Measurements from ENCODE around the gene TPD52L2. TPM values are rescaled to one million over a fixed set of nuclear protein-coding genes. Genes with fewer than 3 reads are reported as not detected.

Gene TPD52L2
- total RNA-seq, 2 experiments from 2014 or later = 37.9 to 39.5 TPM

DNA sequence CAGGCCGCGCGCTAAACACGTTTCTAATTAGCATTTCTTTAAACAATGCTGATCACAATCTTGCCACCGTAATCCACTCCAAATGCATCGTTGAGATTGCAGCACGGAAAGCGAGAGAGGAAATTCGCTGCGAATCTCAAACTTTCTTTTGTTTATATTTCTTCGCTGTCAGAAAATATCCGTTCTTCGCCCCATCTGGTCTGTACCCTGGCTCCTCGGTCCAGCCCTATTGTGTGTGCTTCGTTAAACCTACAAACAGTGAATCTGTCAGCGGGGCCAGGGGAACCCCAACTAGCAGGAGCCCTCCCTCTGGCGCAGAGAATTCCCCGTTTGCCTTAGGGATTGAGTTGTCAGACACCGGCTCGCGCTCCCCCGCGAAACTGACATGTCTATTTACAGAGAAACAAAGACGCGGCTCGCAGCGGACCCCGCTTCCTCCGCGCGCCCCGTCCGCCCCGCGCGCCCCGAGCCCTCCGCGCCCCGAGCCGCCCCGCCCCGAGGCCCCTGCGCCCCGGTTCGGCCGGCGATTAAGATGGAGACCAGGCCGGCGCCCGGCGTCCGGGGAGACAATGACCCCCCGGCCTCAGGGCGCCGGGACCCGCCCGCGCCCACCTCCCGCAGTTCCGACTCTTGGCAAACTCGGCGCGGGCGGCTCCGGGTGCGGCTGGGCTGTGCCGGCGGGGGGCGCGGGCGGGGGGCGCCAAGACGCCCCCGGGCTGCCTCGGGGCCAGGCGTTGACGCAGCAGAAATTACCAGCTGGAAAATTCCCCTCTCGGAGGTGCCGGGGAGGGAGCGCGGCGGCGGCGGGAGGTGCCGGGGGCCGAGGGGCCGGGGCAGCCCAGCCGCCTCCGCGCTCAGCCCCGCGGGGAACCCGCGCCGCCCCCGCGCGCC is 34.9 kb upstream of the TPD52L2 start:
- peaks cover 6% of the 10 kb centered on the region for H3K4me1 Mint-ChIP-seq
- H3K9me3 Mint-ChIP-seq = no peaks in the 10 kb centered on the region
- POLR2A ChIA-PET = no interaction called here
- DNase-seq (no peak), ATAC-seq (ENCODE audit: low read depth) (no peak)
- no peak overlapping the region for H3K27ac Mint-ChIP-seq
- peak overlapping the region; percentile 83 for H3K4me3 Mint-ChIP-seq
- H3K36me3 Mint-ChIP-seq = peaks cover 1% of the 10 kb centered on the region
- H3K27me3 Mint-ChIP-seq = peaks cover 50% of the 10 kb centered on the region

DNA sequence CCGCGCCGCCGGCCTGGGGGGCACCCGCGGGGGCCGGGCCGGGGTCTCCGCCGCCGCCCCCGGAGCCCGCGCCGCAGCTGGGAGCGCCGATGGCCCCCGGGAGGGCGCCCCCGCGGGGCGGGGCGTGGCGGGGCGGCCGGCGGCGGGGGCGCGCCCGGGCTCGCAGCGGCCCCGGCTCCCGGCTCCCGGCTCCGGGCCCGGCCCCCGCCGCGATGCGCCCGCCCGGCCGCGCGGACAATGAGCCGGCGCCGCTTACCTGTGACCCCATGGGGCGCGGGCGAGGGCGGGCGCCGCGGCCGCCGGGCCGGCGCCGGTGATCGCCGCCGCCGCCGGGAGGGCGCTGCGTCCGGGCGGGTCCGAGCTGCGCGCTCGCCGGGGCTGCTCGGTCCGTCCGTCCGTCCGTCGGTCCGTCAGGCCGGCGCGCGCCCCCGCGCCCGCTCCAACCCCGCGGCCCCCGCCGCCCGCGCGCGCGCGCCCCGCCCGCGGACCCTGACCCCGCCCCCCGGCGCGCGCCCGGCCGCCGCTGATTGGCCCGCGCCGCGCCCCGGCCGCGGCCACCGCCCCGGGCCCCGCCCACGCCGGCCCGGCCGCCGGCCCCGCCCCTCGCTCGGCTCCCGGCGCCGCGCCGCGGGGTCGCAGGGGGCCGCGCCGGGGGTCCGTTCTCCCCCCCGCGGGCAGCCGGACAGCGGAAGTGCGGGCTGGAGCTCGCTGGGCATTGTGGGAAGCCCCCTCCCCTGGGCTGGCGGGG is 34.1 kb upstream of the TPD52L2 start, which contains the start of gene ZBTB46:
TSS of gene ZBTB46 (minus strand) at position 424 of the 748 bp plus-strand sequence. CDS start 40,507 bp downstream, outside the sequence.
- Mint-ChIP-seq H3K36me3 (peaks cover 1% of the 10 kb centered on the region), H3K4me3 (peak within 1 kb of the TSS; percentile 83), H3K27me3 (peaks cover 43% of the 10 kb centered on the region), H3K27ac (no peak within 1 kb of the TSS), H3K9me3 (no peaks in the 10 kb centered on the region), H3K4me1 (peaks cover 6% of the 10 kb centered on the region)
- DNase-seq = peak; percentile 77
- POLR2A ChIA-PET = no interaction called here
- peak; percentile 61 for ATAC-seq (ENCODE audit: low read depth)

DNA sequence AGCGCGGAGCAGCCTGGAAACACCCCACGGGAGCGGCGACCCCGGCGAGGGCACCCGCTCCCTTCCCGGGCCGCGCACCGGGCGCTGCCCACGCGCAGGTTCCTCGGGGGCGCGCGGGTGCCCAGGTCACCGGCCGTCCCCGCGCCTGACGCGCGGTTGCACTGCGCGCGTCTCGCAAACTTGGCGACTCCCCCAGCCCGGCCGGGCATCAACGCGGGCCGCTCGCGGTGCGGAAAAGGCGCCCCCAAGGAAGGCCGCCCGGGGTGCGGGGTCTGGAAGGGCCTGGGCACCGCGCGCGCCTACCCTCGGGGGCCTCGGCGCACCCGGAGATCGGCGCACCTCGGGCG is 33.5 kb upstream of the TPD52L2 start:
- Mint-ChIP-seq H3K36me3 (peaks cover 1% of the 10 kb centered on the region), H3K27me3 (peaks cover 41% of the 10 kb centered on the region), H3K9me3 (no peaks in the 10 kb centered on the region), H3K27ac (no peak overlapping the region), H3K4me3 (no peak overlapping the region), H3K4me1 (peaks cover 6% of the 10 kb centered on the region)
- POLR2A ChIA-PET = no interaction called here
- DNase-seq (no peak), ATAC-seq (ENCODE audit: low read depth) (no peak)

DNA sequence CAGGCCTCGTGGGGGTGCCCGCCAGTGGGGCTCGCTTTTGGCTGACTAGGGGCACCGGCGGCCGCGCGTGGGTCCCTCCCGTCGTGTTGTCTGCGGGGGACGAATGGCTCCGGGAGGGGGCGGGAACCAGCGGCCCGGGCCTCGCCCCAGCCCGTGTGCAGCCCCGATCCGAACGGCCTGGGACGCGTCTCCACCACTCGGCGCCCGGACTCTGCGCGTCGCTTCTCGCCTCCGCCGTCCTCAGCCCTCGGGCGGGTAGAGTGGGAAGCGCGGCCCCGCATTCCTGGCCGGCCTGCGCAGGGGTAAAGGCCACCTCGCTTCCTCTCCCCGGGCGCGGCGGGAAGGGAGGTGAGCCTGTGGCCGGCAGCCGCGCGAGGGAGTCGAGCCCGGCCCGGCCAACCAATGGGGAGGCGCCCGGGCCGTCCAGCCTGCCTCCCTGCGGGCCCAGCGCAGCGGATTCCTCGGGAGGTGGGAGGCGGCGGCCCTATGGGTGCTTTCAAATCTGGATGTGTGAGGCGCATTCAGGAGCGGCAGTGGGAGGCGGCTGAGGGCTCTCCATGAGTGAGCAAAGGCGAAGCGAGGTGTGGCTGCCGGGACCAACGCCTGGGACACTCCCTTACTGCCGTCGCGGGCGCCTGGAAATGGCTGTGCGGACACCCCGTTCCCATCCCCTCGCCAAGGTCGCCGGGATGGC is 32.9 kb upstream of the TPD52L2 start:
- Mint-ChIP-seq H3K4me1 (peaks cover 6% of the 10 kb centered on the region), H3K27ac (no peak overlapping the region), H3K36me3 (peaks cover 1% of the 10 kb centered on the region), H3K9me3 (no peaks in the 10 kb centered on the region), H3K4me3 (peak overlapping the region; percentile 28), H3K27me3 (peaks cover 39% of the 10 kb centered on the region)
- POLR2A ChIA-PET = no interaction called here
- ATAC-seq (ENCODE audit: low read depth) = no peak
- no peak for DNase-seq

DNA sequence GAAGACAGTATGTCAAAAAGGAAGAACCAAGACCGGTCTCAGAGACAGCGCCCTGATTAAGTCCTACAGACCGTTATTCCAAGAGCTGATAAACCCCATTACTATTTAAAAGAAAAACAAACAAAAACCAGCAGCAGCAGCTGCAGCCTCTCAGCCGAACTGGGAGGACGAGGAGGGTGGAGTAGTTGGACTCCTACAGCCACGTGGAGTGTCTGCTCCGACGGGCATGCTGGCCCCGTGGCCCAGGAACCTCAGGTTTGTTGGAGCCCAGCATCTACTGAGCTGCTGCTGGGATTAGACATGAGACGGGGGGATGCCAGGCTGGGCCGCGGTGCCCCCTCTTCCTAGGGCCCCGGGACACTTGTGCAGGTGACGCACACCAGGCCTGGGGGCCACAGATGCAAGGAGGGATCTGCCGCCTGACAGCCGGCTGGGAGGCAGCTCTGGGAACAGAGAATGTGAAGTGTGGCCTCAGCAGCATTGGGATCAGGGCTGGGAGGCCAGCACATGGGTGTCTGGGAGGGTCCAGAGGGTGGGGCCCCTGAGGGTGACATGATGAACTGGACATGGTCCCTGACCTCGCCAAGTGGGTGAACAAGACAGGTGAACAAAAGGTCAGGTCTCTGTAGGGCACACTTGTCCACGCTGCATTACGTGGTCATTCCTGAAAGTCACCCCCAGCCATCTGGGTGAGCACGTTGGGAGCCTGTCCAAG is 31.1 kb upstream of the TPD52L2 start:
- Mint-ChIP-seq H3K9me3 (no peaks in the 10 kb centered on the region), H3K27me3 (peaks cover 34% of the 10 kb centered on the region), H3K4me3 (no peak overlapping the region), H3K36me3 (peaks cover 1% of the 10 kb centered on the region), H3K4me1 (peaks cover 11% of the 10 kb centered on the region), H3K27ac (no peak overlapping the region)
- no peak for DNase-seq
- POLR2A ChIA-PET = interaction anchor here (1.2 kb wide), 1 partner anchor 22 kb away, joined by 3 read pairs; no protein-coding TSS in a partner anchor
- no peak for ATAC-seq (ENCODE audit: low read depth)

DNA sequence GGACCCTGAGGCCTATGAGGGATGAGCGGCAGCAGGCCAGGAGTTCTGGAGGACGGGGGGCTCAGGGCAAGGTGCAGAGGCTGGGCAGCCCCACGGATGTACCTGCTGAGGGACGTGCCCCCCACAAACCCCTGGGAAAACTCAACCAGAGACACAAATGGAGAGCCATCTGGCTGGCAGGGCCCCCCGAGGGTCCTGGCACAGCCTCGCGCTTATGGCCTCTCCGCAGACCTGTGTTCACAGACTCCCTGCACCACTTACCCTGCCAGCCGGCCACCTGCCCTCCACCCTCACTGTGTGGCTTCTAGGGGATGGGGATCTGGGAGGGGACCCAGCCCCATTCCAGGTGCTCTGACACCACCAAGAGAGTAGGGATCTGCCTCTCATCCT is 30.6 kb upstream of the TPD52L2 start:
- DNase-seq (no peak), ATAC-seq (ENCODE audit: low read depth) (no peak)
- H3K27me3 Mint-ChIP-seq = peaks cover 33% of the 10 kb centered on the region
- POLR2A ChIA-PET = no interaction called here
- peaks cover 11% of the 10 kb centered on the region for H3K4me1 Mint-ChIP-seq
- no peak overlapping the region for H3K27ac Mint-ChIP-seq
- H3K9me3 Mint-ChIP-seq = no peaks in the 10 kb centered on the region
- H3K36me3 Mint-ChIP-seq = peaks cover 1% of the 10 kb centered on the region
- H3K4me3 Mint-ChIP-seq = no peak overlapping the region

DNA sequence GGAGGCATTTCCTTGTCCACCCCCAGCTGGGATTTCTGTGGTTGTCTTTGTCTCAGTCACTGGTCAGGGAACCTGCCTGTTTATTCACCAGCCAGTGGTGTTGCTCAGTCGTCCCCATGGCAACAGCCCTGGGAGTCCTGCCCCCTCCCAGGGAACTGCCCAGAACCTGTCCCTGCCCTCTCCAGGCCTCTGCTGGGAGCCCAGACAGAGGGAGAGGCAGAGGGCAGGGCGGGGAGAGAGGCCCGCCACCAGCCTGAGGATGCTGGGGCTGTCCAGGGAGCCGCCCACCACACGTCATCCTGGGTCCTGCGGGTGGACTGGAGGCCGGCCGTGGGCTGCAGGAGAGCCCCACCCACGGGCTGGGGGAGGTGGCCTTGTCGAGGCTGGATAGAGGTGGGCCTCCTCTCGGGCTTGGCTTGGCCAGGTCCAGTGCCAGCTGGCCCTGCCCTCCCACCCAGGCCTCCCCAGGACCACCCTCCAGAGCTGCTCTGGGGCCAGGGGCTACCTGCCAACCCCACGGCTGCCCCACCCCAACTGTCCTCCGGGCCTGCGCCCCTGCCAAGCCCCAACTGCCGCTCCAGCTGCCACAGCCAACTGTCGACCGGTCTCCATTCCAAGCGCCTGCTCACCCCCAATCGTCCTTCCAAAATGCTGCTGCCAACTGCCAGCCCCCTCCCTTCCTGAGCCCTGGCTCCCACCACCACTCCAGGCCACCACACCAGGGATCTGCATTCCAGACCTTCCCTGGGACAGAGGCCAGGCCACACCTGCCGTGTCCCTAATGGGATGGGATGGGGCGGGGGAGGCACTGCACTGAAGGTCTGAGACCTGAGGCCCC is 29.8 kb upstream of the TPD52L2 start:
- no peak overlapping the region for H3K4me3 Mint-ChIP-seq
- no peak overlapping the region for H3K27ac Mint-ChIP-seq
- H3K9me3 Mint-ChIP-seq = no peaks in the 10 kb centered on the region
- H3K36me3 Mint-ChIP-seq = no peaks in the 10 kb centered on the region
- no peak for DNase-seq
- H3K27me3 Mint-ChIP-seq = peaks cover 27% of the 10 kb centered on the region
- H3K4me1 Mint-ChIP-seq = peaks cover 5% of the 10 kb centered on the region
- no peak for ATAC-seq (ENCODE audit: low read depth)
- POLR2A ChIA-PET = no interaction called here

DNA sequence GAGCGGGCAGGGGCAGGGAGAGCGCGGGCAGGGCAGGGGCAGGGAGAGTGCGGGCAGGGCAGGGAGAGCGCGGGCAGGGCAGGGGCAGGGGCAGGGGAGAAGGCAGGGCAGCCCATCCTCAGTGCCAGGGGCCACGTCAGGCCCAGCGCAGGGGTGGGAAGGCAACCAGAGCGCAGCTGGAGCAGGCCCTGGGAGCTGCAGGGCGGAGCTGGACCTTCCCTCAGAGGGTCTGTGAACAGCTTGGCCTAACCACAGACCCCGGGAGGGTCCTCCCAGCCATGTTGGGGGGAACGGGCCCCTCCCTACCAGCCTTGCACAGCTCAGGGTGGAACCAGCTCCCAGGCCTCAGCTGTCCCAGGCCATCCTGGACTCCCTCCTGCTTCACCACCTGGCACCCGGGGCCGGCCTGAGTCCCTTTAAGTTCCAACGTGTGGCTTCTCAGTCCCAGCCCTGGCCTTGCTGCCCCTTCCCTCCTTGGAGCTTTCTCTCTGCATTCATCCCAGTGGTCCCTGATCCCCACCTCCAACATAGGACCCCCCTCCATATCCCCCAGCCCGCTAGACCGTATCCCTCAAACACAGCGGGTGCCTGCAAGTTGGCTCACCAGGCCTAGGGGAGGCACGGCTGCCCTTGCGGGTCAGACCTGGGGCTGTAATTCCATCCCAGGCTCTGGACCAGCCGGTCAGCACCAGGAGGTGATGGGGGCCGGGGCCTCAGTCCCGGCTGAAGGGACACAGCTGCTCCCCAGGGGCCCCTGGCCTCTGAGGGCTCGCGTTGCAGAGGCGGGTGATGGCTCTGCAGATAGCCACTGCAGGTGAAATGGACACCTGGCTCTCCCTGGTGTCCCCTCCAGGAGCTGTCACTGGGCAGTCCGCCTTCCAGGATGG is 28.4 kb upstream of the TPD52L2 start:
- Mint-ChIP-seq H3K27ac (no peak overlapping the region), H3K36me3 (no peaks in the 10 kb centered on the region), H3K4me1 (peaks cover 5% of the 10 kb centered on the region), H3K4me3 (no peak overlapping the region), H3K9me3 (no peaks in the 10 kb centered on the region), H3K27me3 (peaks cover 30% of the 10 kb centered on the region)
- ATAC-seq (ENCODE audit: low read depth) = no peak
- POLR2A ChIA-PET = no interaction called here
- DNase-seq = no peak

DNA sequence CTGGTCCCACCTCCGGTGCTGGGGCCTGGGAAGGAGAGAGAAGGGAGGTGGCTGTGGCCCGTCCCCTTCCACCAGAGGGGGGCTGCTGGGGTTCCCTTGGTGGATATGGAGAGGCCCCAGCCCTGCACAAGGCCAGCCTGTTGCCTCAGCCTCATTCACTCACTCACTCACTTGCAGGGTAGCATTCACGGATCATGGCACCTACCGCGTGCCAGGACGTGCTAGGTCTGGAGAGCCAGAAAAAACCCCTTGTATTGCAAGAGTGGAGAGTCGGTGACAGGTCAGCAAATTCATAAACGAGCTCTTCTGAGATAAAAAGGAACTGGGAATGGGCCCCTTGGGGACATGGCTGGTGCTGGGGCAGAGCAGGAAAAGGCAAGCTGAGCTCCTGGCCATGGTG is 27.6 kb upstream of the TPD52L2 start:
- ATAC-seq (ENCODE audit: low read depth) (no peak), DNase-seq (no peak)
- Mint-ChIP-seq H3K27ac (no peak overlapping the region), H3K36me3 (no peaks in the 10 kb centered on the region), H3K4me3 (no peak overlapping the region), H3K27me3 (peaks cover 35% of the 10 kb centered on the region), H3K9me3 (no peaks in the 10 kb centered on the region), H3K4me1 (peaks cover 8% of the 10 kb centered on the region)
- POLR2A ChIA-PET = no interaction called here

DNA sequence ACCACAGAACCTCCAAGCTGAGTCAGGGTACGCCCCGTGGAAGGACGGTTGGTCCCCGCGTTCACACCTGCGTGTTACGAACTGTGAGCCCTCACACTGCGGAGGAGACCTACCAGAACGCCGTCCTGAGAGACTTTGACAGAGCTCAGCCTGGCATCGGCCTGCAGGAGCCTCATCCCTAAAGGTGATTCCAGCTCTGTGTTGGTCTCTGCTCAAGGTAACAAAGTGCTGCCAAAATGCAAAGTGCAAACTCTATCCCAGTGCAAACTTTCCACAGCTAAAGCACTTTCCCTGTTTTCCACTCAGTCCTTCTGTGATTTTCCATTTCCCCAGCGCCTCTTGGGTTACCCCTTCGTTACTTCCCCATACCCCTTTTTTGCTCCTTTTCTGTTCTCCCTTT is 25.4 kb upstream of the TPD52L2 start:
- no peak for DNase-seq
- ATAC-seq (ENCODE audit: low read depth) = no peak
- H3K27me3 Mint-ChIP-seq = peaks cover 38% of the 10 kb centered on the region
- H3K4me1 Mint-ChIP-seq = peaks cover 12% of the 10 kb centered on the region
- POLR2A ChIA-PET = no interaction called here
- no peaks in the 10 kb centered on the region for H3K36me3 Mint-ChIP-seq
- no peaks in the 10 kb centered on the region for H3K9me3 Mint-ChIP-seq
- H3K27ac Mint-ChIP-seq = no peak overlapping the region
- no peak overlapping the region for H3K4me3 Mint-ChIP-seq

DNA sequence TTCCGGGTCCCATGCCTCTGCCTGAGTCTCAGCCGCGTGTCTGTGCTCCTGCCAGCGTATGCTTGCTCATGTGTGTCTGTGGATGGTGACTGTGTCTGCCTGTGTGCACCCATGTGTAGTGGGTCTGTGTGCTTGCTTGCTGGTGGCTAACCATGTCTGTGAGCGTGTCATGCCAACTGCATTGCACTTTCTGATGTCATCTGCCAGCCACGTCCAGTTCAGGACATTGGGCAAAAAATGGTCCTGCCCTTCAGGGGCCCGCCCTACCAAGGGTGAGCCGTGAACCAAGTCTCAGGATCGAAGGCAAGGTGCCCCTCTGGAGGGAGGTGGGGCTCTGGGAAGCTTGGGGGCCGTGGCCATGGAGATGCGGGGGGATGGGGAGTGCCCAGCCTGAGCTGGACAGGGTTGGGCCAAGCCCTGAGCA is 24.7 kb upstream of the TPD52L2 start:
- Mint-ChIP-seq H3K36me3 (no peaks in the 10 kb centered on the region), H3K9me3 (no peaks in the 10 kb centered on the region), H3K27me3 (peaks cover 46% of the 10 kb centered on the region), H3K4me3 (no peak overlapping the region), H3K4me1 (peaks cover 13% of the 10 kb centered on the region), H3K27ac (no peak overlapping the region)
- POLR2A ChIA-PET = no interaction called here
- ATAC-seq (ENCODE audit: low read depth) (no peak), DNase-seq (no peak)

DNA sequence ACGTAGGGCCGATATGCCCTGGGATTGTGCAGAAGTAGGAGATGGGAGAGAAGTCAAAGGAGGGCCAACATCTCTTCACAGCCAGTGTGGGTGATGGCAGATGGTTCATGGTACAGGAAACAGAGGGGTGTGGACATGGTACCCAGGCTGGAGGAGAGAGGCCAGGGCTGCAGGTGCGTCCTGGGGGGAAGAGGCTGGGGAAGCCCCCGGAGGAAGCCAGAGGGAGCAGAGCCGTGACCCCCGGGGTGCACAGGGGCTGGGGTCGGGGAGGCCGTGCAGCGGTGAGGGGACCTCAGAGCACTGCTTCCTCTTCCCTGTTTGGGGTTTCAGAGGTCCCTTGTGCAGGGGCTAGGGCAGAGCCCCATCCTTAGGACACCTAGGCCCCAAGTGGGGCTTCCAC is 22.8 kb upstream of the TPD52L2 start:
- Mint-ChIP-seq H3K9me3 (no peaks in the 10 kb centered on the region), H3K36me3 (no peaks in the 10 kb centered on the region), H3K27me3 (peaks cover 53% of the 10 kb centered on the region), H3K27ac (no peak overlapping the region), H3K4me1 (peaks cover 15% of the 10 kb centered on the region), H3K4me3 (no peak overlapping the region)
- DNase-seq (no peak), ATAC-seq (ENCODE audit: low read depth) (no peak)
- POLR2A ChIA-PET = no interaction called here
